Rectal smooth muscle tissue (tissue), 1 donor: ENCODE data around the gene SMG6.
"Not testable (repeated sequence)": the region's sequence is repeated elsewhere in the genome, so short reads cannot be mapped to it uniquely, and the experiment has no call there.

Experiments used
- H3K27ac ChIP-seq: one replicate; pipeline ENCODE4 v1.7.0; 2013; ENCODE audit warnings: low read depth, low read length, inconsistent platforms
- H3K27me3 ChIP-seq: one replicate; pipeline ENCODE4 v1.7.0; 2013; ENCODE audit warnings: low read length; ENCODE audit not compliant: control insufficient read depth, insufficient read depth
- H3K36me3 ChIP-seq: one replicate; pipeline ENCODE4 v1.7.0; 2013; ENCODE audit warnings: low read length; ENCODE audit not compliant: control insufficient read depth, insufficient read depth
- H3K4me1 ChIP-seq: one replicate; pipeline ENCODE4 v1.7.0; 2013; ENCODE audit warnings: low read length; ENCODE audit not compliant: control insufficient read depth, insufficient read depth
- H3K4me3 ChIP-seq: one replicate; pipeline ENCODE4 v1.7.0; 2013; ENCODE audit warnings: low read length
- H3K9ac ChIP-seq: one replicate; pipeline ENCODE4 v1.7.0; 2013; ENCODE audit warnings: low read length

Gene SMG6

GRCh38 chr17:2214047-2214928, 89.3 kb downstream of the SMG6 start:
- Histone ChIP-seq H3K4me1 (peaks cover 47% of the 10 kb centered on the region), H3K36me3 (no peaks in the 10 kb centered on the region), H3K4me3 (peak overlapping the region; percentile 42), H3K9ac (no peak overlapping the region), H3K27ac (peak overlapping the region; percentile 87), H3K27me3 (no peaks in the 10 kb centered on the region)

GRCh38 chr17:2213291-2213960, 90.2 kb downstream of the SMG6 start:
- Histone ChIP-seq H3K27ac (peak overlapping the region; percentile 87), H3K9ac (no peak overlapping the region), H3K36me3 (no peaks in the 10 kb centered on the region), H3K27me3 (no peaks in the 10 kb centered on the region), H3K4me1 (peaks cover 47% of the 10 kb centered on the region), H3K4me3 (peak overlapping the region; percentile 27)

- H3K4me1 ChIP-seq, result peaks cover 47% of the 10 kb centered on the region
- H3K4me3 ChIP-seq, result no peak overlapping the region
Measured at GRCh38 chr17:2212400-2212981, 91.1 kb downstream of the SMG6 start.

GRCh38 chr17:2211661-2212399, 91.8 kb downstream of the SMG6 start:
- H3K9ac ChIP-seq, result no peak overlapping the region

More at GRCh38 chr17:2212400-2212981, 91.1 kb downstream of the SMG6 start:
- H3K9ac ChIP-seq, result no peak overlapping the region
- peak overlapping the region; percentile 87 for H3K27ac ChIP-seq
- no peaks in the 10 kb centered on the region for H3K36me3 ChIP-seq
- H3K27me3 ChIP-seq, result no peaks in the 10 kb centered on the region

GRCh38 chr17:2210726-2211125, 92.9 kb downstream of the SMG6 start:
- H3K27me3 ChIP-seq, result no peaks in the 10 kb centered on the region
- no peak overlapping the region for H3K27ac ChIP-seq
- H3K4me3 ChIP-seq, result no peak overlapping the region
- peaks cover 42% of the 10 kb centered on the region for H3K4me1 ChIP-seq
- H3K9ac ChIP-seq, result no peak overlapping the region
- H3K36me3 ChIP-seq, result no peaks in the 10 kb centered on the region

More at GRCh38 chr17:2211661-2212399, 91.8 kb downstream of the SMG6 start:
- peaks cover 47% of the 10 kb centered on the region for H3K4me1 ChIP-seq
- no peak overlapping the region for H3K4me3 ChIP-seq
- no peaks in the 10 kb centered on the region for H3K36me3 ChIP-seq
- H3K27me3 ChIP-seq, result no peaks in the 10 kb centered on the region
- H3K27ac ChIP-seq, result peak overlapping the region; percentile 87

GRCh38 chr17:2207815-2208515, 95.6 kb downstream of the SMG6 start:
- Histone ChIP-seq H3K4me1 (peaks cover 15% of the 10 kb centered on the region), H3K27ac (peak overlapping the region; percentile 16), H3K4me3 (no peak overlapping the region), H3K27me3 (no peaks in the 10 kb centered on the region), H3K9ac (no peak overlapping the region), H3K36me3 (no peaks in the 10 kb centered on the region)

- Histone ChIP-seq H3K27ac (no peak overlapping the region), H3K36me3 (no peaks in the 10 kb centered on the region), H3K4me1 (no peaks in the 10 kb centered on the region), H3K4me3 (no peak overlapping the region), H3K9ac (no peak overlapping the region), H3K27me3 (no peaks in the 10 kb centered on the region)
Measured at GRCh38 chr17:2204393-2204792, 99.2 kb downstream of the SMG6 start.

GRCh38 chr17:2203818-2204217, 99.8 kb downstream of the SMG6 start:
- Histone ChIP-seq H3K27ac (no peak overlapping the region), H3K36me3 (no peaks in the 10 kb centered on the region), H3K9ac (no peak overlapping the region), H3K4me1 (no peaks in the 10 kb centered on the region), H3K4me3 (no peak overlapping the region), H3K27me3 (no peaks in the 10 kb centered on the region)

GRCh38 chr17:2202996-2203575, 100.5 kb downstream of the SMG6 start:
- no peak overlapping the region for H3K9ac ChIP-seq
- no peak overlapping the region for H3K4me3 ChIP-seq
- H3K27ac ChIP-seq, result no peak overlapping the region
- no peaks in the 10 kb centered on the region for H3K36me3 ChIP-seq
- H3K4me1 ChIP-seq, result no peaks in the 10 kb centered on the region
- no peaks in the 10 kb centered on the region for H3K27me3 ChIP-seq

GRCh38 chr17:2202302-2202995, 101.1 kb downstream of the SMG6 start:
- H3K4me1 ChIP-seq, result no peaks in the 10 kb centered on the region
- no peak overlapping the region for H3K27ac ChIP-seq
- no peak overlapping the region for H3K9ac ChIP-seq
- no peaks in the 10 kb centered on the region for H3K36me3 ChIP-seq
- no peak overlapping the region for H3K4me3 ChIP-seq
- H3K27me3 ChIP-seq, result no peaks in the 10 kb centered on the region

- H3K4me3 ChIP-seq, H3K4me1 ChIP-seq, H3K36me3 ChIP-seq, H3K9ac ChIP-seq, H3K27me3 ChIP-seq, H3K27ac ChIP-seq: not testable (repeated sequence)
Measured at GRCh38 chr17:2199386-2199785, 104.2 kb downstream of the SMG6 start.
